MM.1S (cell line): ENCODE measurements around the gene KDM5A.

Experiments used
- DNase-seq: peaks from one replicate; pipeline ENCODE4 v3.0.0-alpha.2; 2015
- H2AFZ ChIP-seq: fragments of 300-600 bp; sonication (generic); 2 replicates; pipeline ENCODE4 v1.6.0; 2016; ENCODE audit warnings: antibody characterized with exemption, low read length
- H3F3A ChIP-seq: fragments of 300-600 bp; sonication (generic); 2 replicates; pipeline ENCODE4 v1.6.1; 2016; ENCODE audit warnings: mild to moderate bottlenecking, antibody characterized with exemption, low read length, moderate library complexity, mixed read lengths; ENCODE audit not compliant: insufficient read depth
- H3K27ac ChIP-seq: fragments of 300-600 bp; sonication (generic); 2 replicates; pipeline ENCODE4 v1.5.1; 2016; ENCODE audit warnings: mild to moderate bottlenecking, low read length
- H3K27me3 ChIP-seq: fragments of 300-600 bp; sonication (generic); replicated peaks from 2 replicates; pipeline ENCODE4 v1.6.0; 2016; ENCODE audit warnings: low read length; ENCODE audit not compliant: insufficient read depth
- H3K36me3 ChIP-seq: fragments of 300-600 bp; sonication (generic); replicated peaks from 2 replicates; pipeline ENCODE4 v1.6.1; 2016; ENCODE audit warnings: mild to moderate bottlenecking, low read length, mixed read lengths; ENCODE audit not compliant: insufficient read depth
- H3K4me1 ChIP-seq: fragments of 300-600 bp; sonication (generic); 2 replicates; pipeline ENCODE4 v1.6.1; 2016; ENCODE audit warnings: low read length, mixed read lengths
- H3K4me2 ChIP-seq: fragments of 300-600 bp; sonication (generic); 2 replicates; pipeline ENCODE4 v1.6.0; 2016; ENCODE audit warnings: low read depth, low read length
- H3K4me3 ChIP-seq: fragments of 300-600 bp; sonication (generic); 2 replicates; pipeline ENCODE4 v1.5.1; 2016; ENCODE audit warnings: low read length, mixed read lengths
- H3K79me2 ChIP-seq: fragments of 300-600 bp; sonication (generic); 2 replicates; pipeline ENCODE4 v1.6.1; 2016; ENCODE audit warnings: mixed run types, low read length, mixed read lengths
- H3K9ac ChIP-seq: fragments of 300-600 bp; sonication (generic); 2 replicates; pipeline ENCODE4 v1.6.1; 2016; ENCODE audit warnings: low read length, mixed read lengths
- H3K9me2 ChIP-seq: fragments of 300-600 bp; sonication (generic); replicated peaks from 2 replicates; pipeline ENCODE4 v1.6.1; 2016; ENCODE audit warnings: mild to moderate bottlenecking, low read length, mixed read lengths; ENCODE audit not compliant: insufficient read depth
- H3K9me3 ChIP-seq: fragments of 300-600 bp; sonication (generic); replicated peaks from 2 replicates; pipeline ENCODE4 v1.6.1; 2016; ENCODE audit warnings: mild to moderate bottlenecking, low read length, mixed read lengths; ENCODE audit not compliant: insufficient read depth
- H4K20me1 ChIP-seq: fragments of 300-600 bp; sonication (generic); 2 replicates; pipeline ENCODE4 v1.6.1; 2016; ENCODE audit warnings: mild to moderate bottlenecking, low read length, moderate library complexity, mixed read lengths; ENCODE audit not compliant: insufficient read depth
- CTCF ChIP-seq: fragments of 300-600 bp; sonication (generic); IDR thresholded peaks from 2 replicates; pipeline ENCODE4 v1.5.1; 2016; ENCODE audit warnings: antibody characterized with exemption, low read length, mixed read lengths
- EZH2 ChIP-seq: fragments of 300-600 bp; sonication (generic); optimal IDR thresholded peaks from 2 replicates; pipeline ENCODE3; 2017; ENCODE audit warnings: low read depth, mild to moderate bottlenecking, antibody characterized with exemption, low read length, mixed read lengths
- EZH2phosphoT487 ChIP-seq: fragments of 300-600 bp; sonication (generic); IDR thresholded peaks from 2 replicates; pipeline ENCODE4 v1.6.1; 2018; ENCODE audit warnings: antibody characterized with exemption, low read length

KDM5A gene

GRCh38 chr12:272942-273341, 116.2 kb downstream of the KDM5A start:
- H3K9ac ChIP-seq: no peak overlapping the region
- H3K4me1 ChIP-seq: no peaks in the 10 kb centered on the region
- H3K9me2 ChIP-seq: no peaks in the 10 kb centered on the region
- no peak overlapping the region for H2AFZ ChIP-seq
- no peak overlapping the region for H3K4me2 ChIP-seq
- H3K27ac ChIP-seq: no peak overlapping the region
- no peaks in the 10 kb centered on the region for H3F3A ChIP-seq
- H4K20me1 ChIP-seq: no peaks in the 10 kb centered on the region
- no peak overlapping the region for H3K4me3 ChIP-seq
- no peak for DNase-seq
- TF ChIP-seq EZH2 (no peak), EZH2phosphoT487 (no peak), CTCF (no peak)
- no peaks in the 10 kb centered on the region for H3K9me3 ChIP-seq
- H3K36me3 ChIP-seq: no peaks in the 10 kb centered on the region
- H3K27me3 ChIP-seq: no peaks in the 10 kb centered on the region
- no peaks in the 10 kb centered on the region for H3K79me2 ChIP-seq

GRCh38 chr12:271161-271560, 118.0 kb downstream of the KDM5A start:
- H3F3A ChIP-seq: no peaks in the 10 kb centered on the region
- no peak overlapping the region for H2AFZ ChIP-seq
- no peaks in the 10 kb centered on the region for H3K9me3 ChIP-seq
- H3K4me1 ChIP-seq: no peaks in the 10 kb centered on the region
- H3K4me3 ChIP-seq: no peak overlapping the region
- no peaks in the 10 kb centered on the region for H4K20me1 ChIP-seq
- H3K9ac ChIP-seq: no peak overlapping the region
- no peak for TF ChIP-seq CTCF
- no peak for TF ChIP-seq EZH2
- TF ChIP-seq EZH2phosphoT487: no peak
- no peaks in the 10 kb centered on the region for H3K79me2 ChIP-seq
- H3K4me2 ChIP-seq: no peak overlapping the region
- H3K27ac ChIP-seq: no peak overlapping the region
- no peaks in the 10 kb centered on the region for H3K27me3 ChIP-seq
- DNase-seq: no peak
- no peaks in the 10 kb centered on the region for H3K9me2 ChIP-seq
- no peaks in the 10 kb centered on the region for H3K36me3 ChIP-seq

- H3K27ac ChIP-seq: no peak overlapping the region
- H4K20me1 ChIP-seq: no peaks in the 10 kb centered on the region
- no peaks in the 10 kb centered on the region for H3K9me2 ChIP-seq
- H3K4me2 ChIP-seq: no peak overlapping the region
- TF ChIP-seq EZH2 (no peak), EZH2phosphoT487 (no peak), CTCF (no peak)
- H3K36me3 ChIP-seq: no peaks in the 10 kb centered on the region
- no peaks in the 10 kb centered on the region for H3K4me1 ChIP-seq
- H3K9me3 ChIP-seq: no peaks in the 10 kb centered on the region
- DNase-seq: no peak
- H3K27me3 ChIP-seq: no peaks in the 10 kb centered on the region
- no peak overlapping the region for H3K9ac ChIP-seq
- no peak overlapping the region for H3K4me3 ChIP-seq
- H3K79me2 ChIP-seq: no peaks in the 10 kb centered on the region
- no peak overlapping the region for H2AFZ ChIP-seq
- no peaks in the 10 kb centered on the region for H3F3A ChIP-seq
Observed at GRCh38 chr12:269191-269590, 119.9 kb downstream of the KDM5A start.

- H3K4me2 ChIP-seq: no peak overlapping the region
- DNase-seq: no peak
- no peak overlapping the region for H2AFZ ChIP-seq
- no peaks in the 10 kb centered on the region for H3K27me3 ChIP-seq
- no peak overlapping the region for H3K9ac ChIP-seq
- H3K4me3 ChIP-seq: no peak overlapping the region
- no peaks in the 10 kb centered on the region for H4K20me1 ChIP-seq
- no peak overlapping the region for H3K27ac ChIP-seq
- H3K36me3 ChIP-seq: no peaks in the 10 kb centered on the region
- no peaks in the 10 kb centered on the region for H3F3A ChIP-seq
- no peaks in the 10 kb centered on the region for H3K9me2 ChIP-seq
- H3K4me1 ChIP-seq: no peaks in the 10 kb centered on the region
- H3K79me2 ChIP-seq: no peaks in the 10 kb centered on the region
- TF ChIP-seq EZH2 (no peak), CTCF (no peak), EZH2phosphoT487 (no peak)
- no peaks in the 10 kb centered on the region for H3K9me3 ChIP-seq
Observed at GRCh38 chr12:268483-268840, 120.7 kb downstream of the KDM5A start.
